H9 (cell line): Measurements from ENCODE around the gene BTBD1. TPM values are rescaled to one million over a fixed set of nuclear protein-coding genes. Genes with fewer than 3 reads are reported as not detected.

Experiments used
- DNase-seq: peaks from one replicate; pipeline ENCODE4 v3.0.0-alpha.2; 2017
- H2AFZ ChIP-seq: one replicate; pipeline ENCODE4 v1.6.1; 2013; ENCODE audit warnings: mild to moderate bottlenecking, low read length, control low read depth, moderate library complexity
- H2AK5ac ChIP-seq: 2 replicates; pipeline ENCODE4 v1.6.1; 2013; ENCODE audit warnings: low read length, control low read depth, mixed read lengths; ENCODE audit not compliant: insufficient read length
- H2BK120ac ChIP-seq: one replicate; pipeline ENCODE4 v1.6.1; 2013; ENCODE audit warnings: low read depth, mild to moderate bottlenecking, low read length, control low read depth, inconsistent platforms; ENCODE audit not compliant: poor library complexity, severe bottlenecking
- H2BK12ac ChIP-seq: 2 replicates; pipeline ENCODE4 v1.6.1; 2013; ENCODE audit warnings: low read length, control low read depth, mixed read lengths, low read depth; ENCODE audit not compliant: insufficient read length
- H2BK15ac ChIP-seq: 2 replicates; pipeline ENCODE4 v1.6.1; 2013; ENCODE audit warnings: low read depth, low read length, control low read depth
- H2BK20ac ChIP-seq: one replicate; pipeline ENCODE4 v1.6.1; 2013; ENCODE audit warnings: low read depth, mild to moderate bottlenecking, low read length, control low read depth, inconsistent platforms; ENCODE audit not compliant: poor library complexity, severe bottlenecking
- H2BK5ac ChIP-seq: 2 replicates; pipeline ENCODE4 v1.6.1; 2013; ENCODE audit warnings: low read length, control low read depth, mixed read lengths; ENCODE audit not compliant: insufficient read length
- H3K14ac ChIP-seq: 2 replicates; pipeline ENCODE4 v1.6.1; 2013; ENCODE audit warnings: low read length, control low read depth; ENCODE audit not compliant: insufficient read depth
- H3K18ac ChIP-seq: 2 replicates; pipeline ENCODE4 v1.6.1; 2013; ENCODE audit warnings: low read depth, mild to moderate bottlenecking, mixed read lengths, low read length, control low read depth; ENCODE audit not compliant: insufficient read length
- H3K23ac ChIP-seq: 2 replicates; pipeline ENCODE4 v1.6.1; 2013; ENCODE audit warnings: low read length, control low read depth, mixed read lengths, low read depth; ENCODE audit not compliant: insufficient read length
- H3K23me2 ChIP-seq: 2 replicates; pipeline ENCODE4 v1.6.1; 2013; ENCODE audit warnings: low read depth, mild to moderate bottlenecking, mixed read lengths, low read length, control low read depth; ENCODE audit not compliant: insufficient read length, poor library complexity, severe bottlenecking
- H3K27ac ChIP-seq: 2 replicates; pipeline ENCODE4 v1.5.1; 2013; ENCODE audit warnings: low read length, control low read depth, mixed read lengths, low read depth; ENCODE audit not compliant: insufficient read length
- H3K27me3 ChIP-seq: 2 replicates; pipeline ENCODE4 v1.6.1; 2013; ENCODE audit warnings: low read length, control low read depth, inconsistent platforms; ENCODE audit not compliant: insufficient read depth
- H3K4ac ChIP-seq: 2 replicates; pipeline ENCODE4 v1.6.1; 2013; ENCODE audit warnings: low read depth, mild to moderate bottlenecking, control low read depth, inconsistent platforms, low read length, moderate library complexity
- H3K4me1 ChIP-seq: 2 replicates; pipeline ENCODE4 v1.6.1; 2013; ENCODE audit warnings: low read length, control low read depth, inconsistent platforms; ENCODE audit not compliant: insufficient read depth
- H3K4me2 ChIP-seq: 2 replicates; pipeline ENCODE4 v1.6.1; 2013; ENCODE audit warnings: low read length, control low read depth, mixed read lengths; ENCODE audit not compliant: insufficient read length, insufficient read depth
- H3K56ac ChIP-seq: 2 replicates; pipeline ENCODE4 v1.6.1; 2013; ENCODE audit warnings: low read depth, mild to moderate bottlenecking, mixed read lengths, low read length, control low read depth; ENCODE audit not compliant: insufficient read length
- H3K79me1 ChIP-seq: 2 replicates; pipeline ENCODE4 v1.6.1; 2013; ENCODE audit warnings: low read depth, mild to moderate bottlenecking, moderate library complexity, low read length, control low read depth, inconsistent platforms; ENCODE audit not compliant: insufficient read depth, poor library complexity, severe bottlenecking
- H3K79me2 ChIP-seq: 2 replicates; pipeline ENCODE4 v1.6.1; 2013; ENCODE audit warnings: low read length, control low read depth, inconsistent platforms; ENCODE audit not compliant: insufficient read depth
- H3K9ac ChIP-seq: 2 replicates; pipeline ENCODE4 v1.6.1; 2013; ENCODE audit warnings: low read length, control low read depth, mixed read lengths; ENCODE audit not compliant: insufficient read length; ENCODE audit errors: extremely low read depth
- H3K9me3 ChIP-seq: one replicate; pipeline ENCODE4 v1.6.1; 2013; ENCODE audit warnings: low read depth, low read length, inconsistent platforms; ENCODE audit not compliant: control insufficient read depth
- H3T11ph ChIP-seq: one replicate; pipeline ENCODE4 v1.6.1; 2013; ENCODE audit warnings: mild to moderate bottlenecking, low read length, control low read depth, inconsistent platforms
- H4K20me1 ChIP-seq: one replicate; pipeline ENCODE4 v1.6.1; 2013; ENCODE audit not compliant: control insufficient read depth, insufficient read length, insufficient read depth
- H4K5ac ChIP-seq: 2 replicates; pipeline ENCODE4 v1.6.1; 2013; ENCODE audit warnings: low read depth, mild to moderate bottlenecking, mixed read lengths, low read length, control low read depth; ENCODE audit not compliant: insufficient read length
- H4K8ac ChIP-seq: replicated peaks from 2 replicates; pipeline ENCODE4 v1.6.1; 2013; ENCODE audit warnings: low read length, control low read depth, mixed read lengths, low read depth; ENCODE audit not compliant: insufficient read length
- H4K91ac ChIP-seq: 2 replicates; pipeline ENCODE4 v1.6.1; 2013; ENCODE audit warnings: low read depth, mild to moderate bottlenecking, moderate library complexity, mixed read lengths, low read length, control low read depth; ENCODE audit not compliant: insufficient read length
- H3K27ac Mint-ChIP-seq, 3 experiments: 2 replicates in 2 of 3; 3 replicates in 1 of 3; pipeline ENCODE4 v1.8.0; 2020 to 2021; ENCODE audit warnings: mixed read lengths in 3 of 3, mild to moderate bottlenecking in 1 of 3, moderate library complexity in 1 of 3
- H3K27me3 Mint-ChIP-seq: 2 replicates; pipeline ENCODE4 v1.8.0; 2021; ENCODE audit warnings: low read depth, mild to moderate bottlenecking, moderate library complexity, mixed read lengths
- H3K36me3 Mint-ChIP-seq, 3 experiments: 2 replicates in 2 of 3; 3 replicates in 1 of 3; pipeline ENCODE4 v1.8.0; 2020 to 2021; ENCODE audit warnings: low read depth in 3 of 3, mixed read lengths in 3 of 3; ENCODE audit not compliant: insufficient read depth in 1 of 3
- H3K4me1 Mint-ChIP-seq, 2 experiments: 2 replicates each; pipeline ENCODE4 v1.8.0; 2020; ENCODE audit warnings: mixed read lengths in 2 of 2
- H3K4me3 Mint-ChIP-seq, 2 experiments: 2 replicates in 1 of 2; 3 replicates in 1 of 2; pipeline ENCODE4 v1.8.0; 2020 to 2021; ENCODE audit warnings: mild to moderate bottlenecking in 2 of 2, mixed read lengths in 2 of 2, moderate library complexity in 1 of 2
- H3K9me3 Mint-ChIP-seq, 2 experiments: 2 replicates in 1 of 2; 3 replicates in 1 of 2; pipeline ENCODE4 v1.8.0; 2020; ENCODE audit warnings: mild to moderate bottlenecking in 2 of 2, mixed read lengths in 2 of 2, moderate library complexity in 1 of 2
- WGBS: extraction: QIAGEN DNeasy Blood & Tissue Kit; methylation state at CpG from one replicate; pipeline ENCODE4 v1.1.7; 2013; ENCODE audit warnings: missing lambda C conversion rate, low lambda C conversion rate, mixed read lengths; ENCODE audit not compliant: insufficient read length; ENCODE audit errors: extremely low coverage; 5-methylcytosine and 5-hydroxymethylcytosine counted together
- total RNA-seq: library from RNA; stranded (reverse); gene quantifications from 2 replicates; pipeline ENCODE4 v1.2.1, GENCODE V29; 2021
- TF ChIP-seq, protein P1 (sequence below): fragments of 200-600 bp; sonication (generic); conservative IDR thresholded peaks from 3 replicates; pipeline ENCODE4 v1.8.0; 2021; ENCODE audit warnings: antibody characterized with exemption, mild to moderate bottlenecking

Gene BTBD1
- total RNA-seq, 1 experiment from 2014 or later, result 43.3 TPM

- H3K4me2 ChIP-seq, result no peak overlapping the region
- H3K14ac ChIP-seq, result no peak overlapping the region
- no peak overlapping the region for H3K18ac ChIP-seq
- H3K4me3 Mint-ChIP-seq, result no peak overlapping the region
- H3K4me1 ChIP-seq, result no peaks in the 10 kb centered on the region; the same call in 1 of the 2 replicates
- no peak overlapping the region for H2BK120ac ChIP-seq
- TF ChIP-seq, protein P1, sequence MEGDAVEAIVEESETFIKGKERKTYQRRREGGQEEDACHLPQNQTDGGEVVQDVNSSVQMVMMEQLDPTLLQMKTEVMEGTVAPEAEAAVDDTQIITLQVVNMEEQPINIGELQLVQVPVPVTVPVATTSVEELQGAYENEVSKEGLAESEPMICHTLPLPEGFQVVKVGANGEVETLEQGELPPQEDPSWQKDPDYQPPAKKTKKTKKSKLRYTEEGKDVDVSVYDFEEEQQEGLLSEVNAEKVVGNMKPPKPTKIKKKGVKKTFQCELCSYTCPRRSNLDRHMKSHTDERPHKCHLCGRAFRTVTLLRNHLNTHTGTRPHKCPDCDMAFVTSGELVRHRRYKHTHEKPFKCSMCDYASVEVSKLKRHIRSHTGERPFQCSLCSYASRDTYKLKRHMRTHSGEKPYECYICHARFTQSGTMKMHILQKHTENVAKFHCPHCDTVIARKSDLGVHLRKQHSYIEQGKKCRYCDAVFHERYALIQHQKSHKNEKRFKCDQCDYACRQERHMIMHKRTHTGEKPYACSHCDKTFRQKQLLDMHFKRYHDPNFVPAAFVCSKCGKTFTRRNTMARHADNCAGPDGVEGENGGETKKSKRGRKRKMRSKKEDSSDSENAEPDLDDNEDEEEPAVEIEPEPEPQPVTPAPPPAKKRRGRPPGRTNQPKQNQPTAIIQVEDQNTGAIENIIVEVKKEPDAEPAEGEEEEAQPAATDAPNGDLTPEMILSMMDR, result no peak
- H4K5ac ChIP-seq, result no peak overlapping the region
- H4K20me1 ChIP-seq, result no peaks in the 10 kb centered on the region
- no peaks in the 10 kb centered on the region for H3K9me3 Mint-ChIP-seq
- H2AK5ac ChIP-seq, result no peak overlapping the region
- no peak overlapping the region for H2AFZ ChIP-seq
- no peak overlapping the region for H3K23ac ChIP-seq
- no peak for DNase-seq
- H3K9me3 ChIP-seq, result no peaks in the 10 kb centered on the region
- no peak overlapping the region for H4K91ac ChIP-seq
- H3K56ac ChIP-seq, result no peak overlapping the region
- H4K8ac ChIP-seq, result no peak overlapping the region
- H3K79me1 ChIP-seq, result no peaks in the 10 kb centered on the region
- H3K36me3 Mint-ChIP-seq, result no peaks in the 10 kb centered on the region
- no peak overlapping the region for H3T11ph ChIP-seq
- WGBS, result no CpG with 5 or more reads among the region's 5 CpGs
- no peak overlapping the region for H2BK12ac ChIP-seq
- H2BK20ac ChIP-seq, result no peak overlapping the region
- H3K4me1 Mint-ChIP-seq, result 0 out of 4 replicates have a peak, but pooled peaks cover 0 to under 1% of the 10 kb centered on the region in 2 experiments
- no peak overlapping the region for H3K9ac ChIP-seq
- H3K23me2 ChIP-seq, result no peaks in the 10 kb centered on the region
- no peak overlapping the region for H2BK5ac ChIP-seq
- no peak overlapping the region for H3K27ac Mint-ChIP-seq
- H3K4ac ChIP-seq, result no peak overlapping the region
- no peaks in the 10 kb centered on the region for H3K27me3 ChIP-seq
- H3K27ac ChIP-seq, result no peak overlapping the region
- no peaks in the 10 kb centered on the region for H3K79me2 ChIP-seq
- H3K27me3 Mint-ChIP-seq, result peaks cover 31% of the 10 kb centered on the region
- no peak overlapping the region for H2BK15ac ChIP-seq
Observed at GRCh38 chr15:83094583-83094982, 27.5 kb upstream of the BTBD1 start.
